Measurements from ENCODE around the gene GFER. TPM values are rescaled to one million over a fixed set of nuclear protein-coding genes. Genes with fewer than 3 reads are reported as not detected.

The GFER gene
- total and polyA plus RNA-seq, 9 of the 15 experiments (the other 6 are each of a cell fraction or from before 2014, with no cell fraction given), result 4.3 to 53.7 (median 19.8) TPM

GRCh38 chr16:2009791-2010510, 26.0 kb downstream of the GFER start, which contains the start of gene ZNF598 (continued):
- no peak for TF ChIP-seq TSHZ1 (CRISPR knock-in tag; IDR thresholded peaks at IDR 0.05)
- TF ChIP-seq NFYB (IDR thresholded peaks at IDR 0.05; ENCODE audit: extremely low read depth, insufficient read length), result no peak
- no peak for TF ChIP-seq BRCA1 (IDR thresholded peaks at IDR 0.05)
- no peak for TF ChIP-seq BRCA1 (CRISPR knock-in tag; IDR thresholded peaks at IDR 0.05)
- peak; percentile 88 for TF ChIP-seq NFRKB (IDR thresholded peaks at IDR 0.05; ENCODE audit: low read depth)
- peak; percentile 21 to 71; a peak in 1 of 4 replicates for TF ChIP-seq ARNT (IDR thresholded peaks at IDR 0.05)
- TF ChIP-seq TSC22D4 (tag; IDR thresholded peaks at IDR 0.05), result no peak
- TF ChIP-seq NCOR1 (IDR thresholded peaks at IDR 0.05), result peak; percentile 44; the same call in 1 of the 2 replicates
- peak; percentile 86 for TF ChIP-seq CREM (IDR thresholded peaks at IDR 0.05; ENCODE audit: low read depth)
- no peak for TF ChIP-seq ZKSCAN8 (CRISPR knock-in tag; IDR thresholded peaks at IDR 0.05)
- no peak for TF ChIP-seq ZNF280A (IDR thresholded peaks at IDR 0.05; ENCODE audit: low read depth, partially characterized antibody)
- peak; percentile 68; the same call in 1 of the 2 replicates for TF ChIP-seq SPI1 (IDR thresholded peaks at IDR 0.05; ENCODE audit: borderline replicate concordance, low read depth, low read length)
- no peak for TF ChIP-seq MCM2 (IDR thresholded peaks at IDR 0.05; ENCODE audit: low read depth)
- no peak for TF ChIP-seq ZBTB5 (IDR thresholded peaks at IDR 0.05)
- TF ChIP-seq ZNF184 (CRISPR knock-in tag; IDR thresholded peaks at IDR 0.05), result no peak
- TF ChIP-seq DEAF1 (CRISPR knock-in tag; IDR thresholded peaks at IDR 0.05), result no peak
- TF ChIP-seq PPARD (CRISPR knock-in tag; IDR thresholded peaks at IDR 0.05), result no peak
- TF ChIP-seq ZNF764 (CRISPR knock-in tag; IDR thresholded peaks at IDR 0.05; ENCODE audit: low read depth), result no peak
- TF ChIP-seq ZNF212 (CRISPR knock-in tag; IDR thresholded peaks at IDR 0.05), result no peak
- TF ChIP-seq ZNF778 (CRISPR knock-in tag; IDR thresholded peaks at IDR 0.05), result no peak
- TF ChIP-seq SREBF2 (CRISPR knock-in tag; IDR thresholded peaks at IDR 0.05), result no peak
- 0 out of 2 replicates have a peak, but pooled peaks have one; percentile 18 for TF ChIP-seq ZKSCAN1 (IDR thresholded peaks at IDR 0.05; ENCODE audit: low read depth, low read length)
